Raji (cell line): ENCODE results near the gene DNAH17.

Experiments
- POLR2A ChIP-seq: IDR thresholded peaks from 2 replicates; pipeline ENCODE4 v1.6.1; 2011; ENCODE audit warnings: low read depth, low read length, control low read depth; ENCODE audit not compliant: insufficient read depth

Gene DNAH17

GRCh38 chr17:78458736-78459335 lies 118.4 kb downstream of the DNAH17 start:
- TF ChIP-seq POLR2A: no peak

GRCh38 chr17:78458091-78458490 lies 119.1 kb downstream of the DNAH17 start:
- no peak for TF ChIP-seq POLR2A

GRCh38 chr17:78454346-78454745 lies 122.8 kb downstream of the DNAH17 start:
- no peak for TF ChIP-seq POLR2A

- TF ChIP-seq POLR2A: no peak
These were observed 125.4 kb downstream of the DNAH17 start for GRCh38 chr17:78451753-78452152.

GRCh38 chr17:78450696-78451345 lies 126.4 kb downstream of the DNAH17 start:
- TF ChIP-seq POLR2A: no peak

- no peak for TF ChIP-seq POLR2A
These were observed 127.1 kb downstream of the DNAH17 start for GRCh38 chr17:78449983-78450595.

GRCh38 chr17:78448356-78448993 lies 128.7 kb downstream of the DNAH17 start:
- no peak for TF ChIP-seq POLR2A

- TF ChIP-seq POLR2A: no peak
These were observed 130.4 kb downstream of the DNAH17 start for GRCh38 chr17:78446833-78447232.

GRCh38 chr17:78444392-78444791 lies 132.8 kb downstream of the DNAH17 start:
- TF ChIP-seq POLR2A: no peak

GRCh38 chr17:78442648-78443218 lies 134.5 kb downstream of the DNAH17 start:
- TF ChIP-seq POLR2A: no peak

- TF ChIP-seq POLR2A: no peak
These were observed 135.8 kb downstream of the DNAH17 start for GRCh38 chr17:78441271-78441971.

- TF ChIP-seq POLR2A: no peak
These were observed 138.4 kb downstream of the DNAH17 start for GRCh38 chr17:78438694-78439325.

GRCh38 chr17:78438271-78438691 lies 138.9 kb downstream of the DNAH17 start:
- no peak for TF ChIP-seq POLR2A

- TF ChIP-seq POLR2A: no peak
These were observed 139.6 kb downstream of the DNAH17 start for GRCh38 chr17:78437508-78438169.

GRCh38 chr17:78435330-78436005 lies 141.7 kb downstream of the DNAH17 start:
- no peak for TF ChIP-seq POLR2A
